EH (cell line): Measurements from ENCODE around the gene ATAD3A.

ENCODE experiments used
- DNase-seq: peaks from one replicate; pipeline ENCODE4 v3.0.0-alpha.2; 2015; ENCODE audit warnings: low read depth

Gene ATAD3A

GRCh38 chr1:1583347-1584010, 71.5 kb downstream of the ATAD3A start:
- no peak for DNase-seq
